Fibroblast of mammary gland (primary cell): ENCODE data around the gene TBXAS1.
A peak's percentile ranks its signal among the peaks of the same experiment; 100 is the strongest.

Experiments used
- DNase-seq: peaks from one replicate; pipeline ENCODE4 v3.0.0-alpha.2; 2010; ENCODE audit warnings: low read depth
- H3K4me3 ChIP-seq: 2 replicates; pipeline ENCODE4 v1.5.1; 2011; ENCODE audit warnings: low read depth, mild to moderate bottlenecking, low read length, moderate library complexity; ENCODE audit not compliant: control insufficient read depth
- CTCF ChIP-seq: conservative IDR thresholded peaks from 2 replicates; pipeline ENCODE4 v1.5.1; 2011; ENCODE audit warnings: low read depth, low read length, inconsistent platforms; ENCODE audit not compliant: control insufficient read depth, insufficient read depth

The TBXAS1 gene

GRCh38 chr7:139992353-139993044 lies 163.4 kb downstream of the TBXAS1 start:
- no peak for TF ChIP-seq CTCF
- H3K4me3 ChIP-seq = no peak overlapping the region

GRCh38 chr7:139993169-139993568 lies 164.1 kb downstream of the TBXAS1 start:
- DNase-seq = no peak
- TF ChIP-seq CTCF = no peak
- H3K4me3 ChIP-seq = no peak overlapping the region

More at GRCh38 chr7:139992353-139993044, 163.4 kb downstream of the TBXAS1 start:
- DNase-seq = no peak

GRCh38 chr7:139993592-139993991 lies 164.5 kb downstream of the TBXAS1 start:
- TF ChIP-seq CTCF = no peak
- DNase-seq = no peak

GRCh38 chr7:139994356-139994755 lies 165.3 kb downstream of the TBXAS1 start:
- TF ChIP-seq CTCF = no peak
- no peak overlapping the region for H3K4me3 ChIP-seq
- DNase-seq = no peak

More at GRCh38 chr7:139993592-139993991, 164.5 kb downstream of the TBXAS1 start:
- H3K4me3 ChIP-seq = no peak overlapping the region

- H3K4me3 ChIP-seq = no peak overlapping the region
- peak; percentile 45 for DNase-seq
- TF ChIP-seq CTCF = no peak
Observed at GRCh38 chr7:139995017-139995915, 166.2 kb downstream of the TBXAS1 start.

GRCh38 chr7:139998572-139998971 lies 169.5 kb downstream of the TBXAS1 start:
- TF ChIP-seq CTCF = no peak
- DNase-seq = no peak
- H3K4me3 ChIP-seq = no peak overlapping the region
